Measurements from ENCODE around the gene PSMA7.

DNA sequence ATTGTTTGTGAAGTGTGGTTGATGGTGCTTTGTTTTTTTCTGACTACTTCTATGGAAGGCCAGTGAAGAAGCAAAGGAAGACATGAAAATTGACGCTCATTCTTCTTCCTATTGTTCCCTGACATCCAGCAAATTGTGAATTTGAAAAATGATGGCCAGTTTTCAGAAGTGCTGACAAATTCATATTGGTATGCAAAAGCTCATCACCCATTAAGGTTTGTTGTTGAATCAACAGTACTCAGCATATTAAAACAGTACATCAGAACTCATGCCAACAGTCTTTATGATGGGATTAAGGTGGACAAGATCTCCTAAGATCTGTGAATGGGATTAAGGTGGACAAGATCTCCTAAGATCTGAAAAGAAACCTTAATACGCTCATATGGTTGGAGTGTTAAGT is 38.6 kb upstream of the PSMA7 start:
- TF ChIP-seq POLR2AphosphoS5 (IDR thresholded peaks at IDR 0.05; ENCODE audit: borderline replicate concordance, low read depth, low read length) (no peak), EZH2 (IDR thresholded peaks at IDR 0.05) (no peak)
